GM13977 (cell line): Measurements from ENCODE around the gene MEG3.
A peak's percentile ranks its signal among the peaks of the same experiment; 100 is the strongest.

Experiments
- DNase-seq: peaks from one replicate; pipeline ENCODE4 v3.0.0; 2012; ENCODE audit warnings: low spot score
- CTCF ChIP-seq: IDR thresholded peaks from 2 replicates; pipeline ENCODE4 v1.5.1; 2012; ENCODE audit warnings: mild to moderate bottlenecking, control low read depth; ENCODE audit not compliant: insufficient read depth; ENCODE audit errors: extremely low read depth, missing control alignments
- in situ Hi-C: fragments of 300-500 bp; cut with MboI; formaldehyde crosslinking; loops from one replicate; pipeline ENCODE4 v1.12.0; 2022; ENCODE audit warnings: low sequenced_read_pairs, low pct_unique_long_range_greater_than_20kb, mixed read lengths, inconsistent platforms; ENCODE audit not compliant: unreplicated experiment

Gene MEG3

GRCh38 chr14:100824091-100824551, 1.8 kb upstream of the MEG3 start:
- no peak for TF ChIP-seq CTCF
- in situ Hi-C loops = no loop called here
- peak; percentile 44 for DNase-seq

GRCh38 chr14:100824901-100825712, 811 bp upstream of the MEG3 start:
- TF ChIP-seq CTCF = no peak
- in situ Hi-C loops = no loop called here
- no peak for DNase-seq

GRCh38 chr14:100826391-100827100, 628 bp downstream of the MEG3 start:
- no peak for DNase-seq
- in situ Hi-C loops = no loop called here
- TF ChIP-seq CTCF = no peak

- in situ Hi-C loops = no loop called here
- no peak for DNase-seq
- peak; percentile 15 for TF ChIP-seq CTCF
Measured at GRCh38 chr14:100827101-100828021, 1.4 kb downstream of the MEG3 start.

- no peak for TF ChIP-seq CTCF
- DNase-seq = no peak
- in situ Hi-C loops = no loop called here
Measured at GRCh38 chr14:100828031-100828769, 2.3 kb downstream of the MEG3 start.
